AG09319 (cell line): ENCODE data around the gene MAPKAP1.

ENCODE experiments used
- DNase-seq: peaks from one replicate; pipeline ENCODE4 v3.0.0-alpha.2; 2010; ENCODE audit warnings: low read depth; ENCODE audit errors: extremely low read depth
- TF ChIP-seq, protein P1 (sequence below): IDR thresholded peaks from 2 replicates; pipeline ENCODE4 v1.5.1; 2011; ENCODE audit warnings: low read depth, mild to moderate bottlenecking, inconsistent platforms, low read length, moderate library complexity

The MAPKAP1 gene

GRCh38 chr9:125399165-125399564, 307.8 kb downstream of the MAPKAP1 start:
- no peak for DNase-seq
- TF ChIP-seq, protein P1, sequence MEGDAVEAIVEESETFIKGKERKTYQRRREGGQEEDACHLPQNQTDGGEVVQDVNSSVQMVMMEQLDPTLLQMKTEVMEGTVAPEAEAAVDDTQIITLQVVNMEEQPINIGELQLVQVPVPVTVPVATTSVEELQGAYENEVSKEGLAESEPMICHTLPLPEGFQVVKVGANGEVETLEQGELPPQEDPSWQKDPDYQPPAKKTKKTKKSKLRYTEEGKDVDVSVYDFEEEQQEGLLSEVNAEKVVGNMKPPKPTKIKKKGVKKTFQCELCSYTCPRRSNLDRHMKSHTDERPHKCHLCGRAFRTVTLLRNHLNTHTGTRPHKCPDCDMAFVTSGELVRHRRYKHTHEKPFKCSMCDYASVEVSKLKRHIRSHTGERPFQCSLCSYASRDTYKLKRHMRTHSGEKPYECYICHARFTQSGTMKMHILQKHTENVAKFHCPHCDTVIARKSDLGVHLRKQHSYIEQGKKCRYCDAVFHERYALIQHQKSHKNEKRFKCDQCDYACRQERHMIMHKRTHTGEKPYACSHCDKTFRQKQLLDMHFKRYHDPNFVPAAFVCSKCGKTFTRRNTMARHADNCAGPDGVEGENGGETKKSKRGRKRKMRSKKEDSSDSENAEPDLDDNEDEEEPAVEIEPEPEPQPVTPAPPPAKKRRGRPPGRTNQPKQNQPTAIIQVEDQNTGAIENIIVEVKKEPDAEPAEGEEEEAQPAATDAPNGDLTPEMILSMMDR = no peak

DNA sequence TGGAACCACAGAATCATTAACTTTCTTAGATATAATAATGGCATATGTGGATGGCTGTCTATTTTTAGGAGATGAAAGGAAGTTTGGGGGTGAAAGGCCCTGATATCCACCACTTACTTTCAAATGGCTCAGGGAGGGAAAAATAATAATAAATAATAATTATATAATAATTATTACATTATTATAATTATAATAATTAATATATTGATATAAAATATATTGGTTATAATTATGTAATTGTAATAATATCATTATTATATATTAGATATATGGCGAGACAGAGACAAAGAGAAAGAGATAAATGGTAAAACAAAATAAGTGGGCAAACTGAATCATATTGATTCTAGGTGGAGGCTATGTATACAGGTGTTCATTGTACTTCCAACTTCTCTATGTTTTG, 308.8 kb downstream of the MAPKAP1 start:
- TF ChIP-seq, protein P1 = no peak
- no peak for DNase-seq

DNA sequence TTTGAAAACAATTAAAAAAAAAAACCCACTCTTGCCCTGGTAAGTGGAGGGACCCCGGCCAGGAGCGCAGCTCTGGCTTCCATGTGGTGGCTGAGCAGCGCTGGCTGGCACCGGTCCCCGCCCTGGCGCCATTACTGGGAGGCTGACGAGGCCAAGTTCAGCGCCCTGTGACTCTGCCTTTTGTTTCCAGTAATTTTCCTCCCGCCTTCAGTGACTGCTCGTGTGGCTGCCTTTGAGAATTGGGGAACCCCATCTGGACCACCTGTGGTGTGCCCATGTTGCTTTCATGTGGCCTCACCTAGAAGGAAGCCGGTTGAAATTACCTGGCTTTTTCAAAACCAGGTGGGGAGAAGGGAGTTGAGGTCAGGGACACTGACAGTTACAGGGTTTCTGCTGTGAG, 309.3 kb downstream of the MAPKAP1 start:
- no peak for DNase-seq
- TF ChIP-seq, protein P1 = no peak

DNA sequence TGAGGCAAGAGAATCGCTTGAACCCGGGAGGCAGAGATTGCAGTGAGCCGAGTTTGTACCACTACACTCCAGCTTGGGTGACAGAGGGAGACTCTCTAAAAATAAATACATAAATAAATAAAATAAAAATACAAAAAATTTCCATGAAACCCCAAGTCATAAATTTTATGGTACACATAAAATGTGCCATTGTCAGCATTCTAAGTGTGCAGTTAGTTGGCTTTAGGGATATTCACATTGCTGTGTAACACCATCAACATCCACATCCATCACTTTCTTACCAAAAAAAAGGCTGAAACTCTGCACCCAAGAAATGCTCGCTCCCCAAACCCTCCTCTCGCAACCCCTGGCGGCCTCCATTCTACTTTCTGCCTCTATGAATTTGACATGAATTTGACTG, 310.2 kb downstream of the MAPKAP1 start:
- TF ChIP-seq, protein P1 = no peak
- DNase-seq = no peak

DNA sequence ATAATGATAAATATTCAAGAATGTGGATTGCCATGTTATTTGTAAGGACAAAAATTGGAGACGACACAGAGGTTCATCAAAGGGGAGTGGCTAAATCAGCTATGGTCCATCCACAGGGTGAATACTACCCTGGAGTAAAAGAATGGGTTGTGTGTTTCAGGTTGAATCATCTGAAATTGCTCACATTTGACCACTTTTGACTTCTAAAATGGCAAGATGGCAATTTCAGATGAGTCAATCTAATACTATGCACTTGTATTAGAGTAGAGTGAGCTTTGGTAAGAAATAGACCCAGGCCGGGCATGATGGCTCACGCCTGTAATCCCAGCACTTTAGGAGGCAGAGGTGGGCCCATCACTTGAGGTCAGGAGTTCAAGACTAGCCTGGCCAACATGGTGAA, 313.6 kb downstream of the MAPKAP1 start:
- no peak for DNase-seq
- TF ChIP-seq, protein P1 = no peak

GRCh38 chr9:125391704-125392103, 315.3 kb downstream of the MAPKAP1 start:
- TF ChIP-seq, protein P1 = no peak
- no peak for DNase-seq

- DNase-seq = no peak
- TF ChIP-seq, protein P1 = no peak
These were observed 318.0 kb downstream of the MAPKAP1 start for GRCh38 chr9:125388978-125389377.
